22Rv1 (cell line): ENCODE data around the gene CEACAM20.

Experiments used
- ZFX ChIP-seq: fragments of 450-650 bp; IDR thresholded peaks from 2 replicates; pipeline ENCODE4 v1.6.1; 2017; ENCODE audit warnings: antibody characterized with exemption, borderline replicate concordance
- TF ChIP-seq, protein P1 (sequence below): fragments of 450-650 bp; IDR thresholded peaks from 2 replicates; pipeline ENCODE4 v1.5.1; 2017; ENCODE audit warnings: mild to moderate bottlenecking

DNA sequence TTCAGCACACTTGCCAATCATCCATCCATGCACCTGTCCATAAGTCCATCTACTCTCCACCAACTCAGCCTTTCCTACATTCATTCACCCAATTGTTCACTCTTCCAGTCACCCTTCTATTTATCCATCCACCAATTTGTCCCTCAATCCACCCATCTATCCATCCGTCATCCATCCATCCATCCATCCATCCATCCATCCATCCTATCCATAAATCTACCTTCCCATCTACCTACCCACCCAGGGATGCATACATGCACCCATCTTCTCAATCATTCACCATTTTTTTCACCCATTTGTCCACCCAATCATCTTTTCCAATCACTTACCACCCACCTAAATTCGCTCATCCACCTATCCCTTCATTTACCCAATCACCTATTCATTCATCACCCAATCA is 14.6 kb upstream of the CEACAM20 start:
- TF ChIP-seq, protein P1, sequence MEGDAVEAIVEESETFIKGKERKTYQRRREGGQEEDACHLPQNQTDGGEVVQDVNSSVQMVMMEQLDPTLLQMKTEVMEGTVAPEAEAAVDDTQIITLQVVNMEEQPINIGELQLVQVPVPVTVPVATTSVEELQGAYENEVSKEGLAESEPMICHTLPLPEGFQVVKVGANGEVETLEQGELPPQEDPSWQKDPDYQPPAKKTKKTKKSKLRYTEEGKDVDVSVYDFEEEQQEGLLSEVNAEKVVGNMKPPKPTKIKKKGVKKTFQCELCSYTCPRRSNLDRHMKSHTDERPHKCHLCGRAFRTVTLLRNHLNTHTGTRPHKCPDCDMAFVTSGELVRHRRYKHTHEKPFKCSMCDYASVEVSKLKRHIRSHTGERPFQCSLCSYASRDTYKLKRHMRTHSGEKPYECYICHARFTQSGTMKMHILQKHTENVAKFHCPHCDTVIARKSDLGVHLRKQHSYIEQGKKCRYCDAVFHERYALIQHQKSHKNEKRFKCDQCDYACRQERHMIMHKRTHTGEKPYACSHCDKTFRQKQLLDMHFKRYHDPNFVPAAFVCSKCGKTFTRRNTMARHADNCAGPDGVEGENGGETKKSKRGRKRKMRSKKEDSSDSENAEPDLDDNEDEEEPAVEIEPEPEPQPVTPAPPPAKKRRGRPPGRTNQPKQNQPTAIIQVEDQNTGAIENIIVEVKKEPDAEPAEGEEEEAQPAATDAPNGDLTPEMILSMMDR = no peak
- TF ChIP-seq ZFX = no peak
